Measurements from ENCODE around the gene CDK6.
"Not testable (repeated sequence)": the region's sequence is repeated elsewhere in the genome, so short reads cannot be mapped to it uniquely, and the experiment has no call there.

- TF ChIP-seq CTCF (IDR thresholded peaks at IDR 0.05); POLR2AphosphoS5 (IDR thresholded peaks at IDR 0.05); EP300 (IDR thresholded peaks at IDR 0.05); POLR2A (IDR thresholded peaks at IDR 0.05; ENCODE audit: low read depth): not testable (repeated sequence)
Measured at GRCh38 chr7:92886039-92886438, 49.7 kb upstream of the CDK6 start.
